ENCODE data around the gene ABRACL. TPM values are rescaled to one million over a fixed set of nuclear protein-coding genes. Genes with fewer than 3 reads are reported as not detected.
A peak's percentile ranks its signal among the peaks of the same experiment; 100 is the strongest.

ABRACL gene
- total RNA-seq, 4 donors from 2014 or later, result 4.6 to 10.1 (median 7.1) TPM

- Histone ChIP-seq H3K36me3 (no peaks in the 10 kb centered on the region), H3K9me3 (no peaks in the 10 kb centered on the region), H3K4me3 (peak overlapping the region; percentile 96 to 99 (median 96)), H3K4me1 (peaks cover 30 to 54% (median 53%) of the 10 kb centered on the region in 4 donors), H3K27ac (replicated peaks in 1 of 4) (peak overlapping the region; percentile 88 to 93 (median 92)), H3K27me3 (no peaks in the 10 kb centered on the region)
- DNase-seq (ENCODE audit: extremely low spot score), result no peak
- intact Hi-C loops (cut with DNase I), result no loop called here
- TF ChIP-seq CTCF (IDR thresholded peaks at IDR 0.05) (no peak), EP300 (IDR thresholded peaks at IDR 0.05) (no peak), POLR2AphosphoS5 (IDR thresholded peaks at IDR 0.05) (no peak), POLR2A (IDR thresholded peaks at IDR 0.05; ENCODE audit: low read depth) (no peak)
- under 1% methylated on average over 6 of the region's 35 CpGs for WGBS
These were observed 41.4 kb upstream of the ABRACL start for GRCh38 chr6:138987080-138987642.

GRCh38 chr6:138987643-138988468 lies 40.7 kb upstream of the ABRACL start, which contains the start of gene REPS1:
Gene REPS1, minus strand, starts transcription at chr6:138988253. Its CDS starts 571 bp downstream, at chr6:138987682.
- under 1% methylated on average over 41 of the region's 105 CpGs for WGBS
- peak within 1 kb of the TSS; percentile 88 to 93 (median 92) for H3K27ac ChIP-seq (replicated peaks in 1 of 4)
- H3K9me3 ChIP-seq, result no peaks in the 10 kb centered on the region
- H3K27me3 ChIP-seq, result no peaks in the 10 kb centered on the region
- TF ChIP-seq EP300 (IDR thresholded peaks at IDR 0.05) (no peak), CTCF (IDR thresholded peaks at IDR 0.05) (peak in 2 of 3 experiments; percentile 93 to 99), POLR2AphosphoS5 (IDR thresholded peaks at IDR 0.05) (peak; percentile 85 to 89)
- DNase-seq (ENCODE audit: extremely low spot score), result peak; percentile 95
- H3K36me3 ChIP-seq, result no peaks in the 10 kb centered on the region
- peak within 1 kb of the TSS; percentile 96 to 99 (median 96) for H3K4me3 ChIP-seq
- intact Hi-C loops (cut with DNase I), result loop anchor here (1.0 kb wide), 1 partner anchor 172 kb away; no protein-coding TSS in a partner anchor
- peaks cover 30 to 47% (median 46%) of the 10 kb centered on the region in 4 donors for H3K4me1 ChIP-seq

GRCh38 chr6:138988469-138988834 lies 40.1 kb upstream of the ABRACL start:
- intact Hi-C loops (cut with DNase I), result loop anchor here (1.0 kb wide), 1 partner anchor 172 kb away; no protein-coding TSS in a partner anchor

More at GRCh38 chr6:138988469-138988834, 40.1 kb upstream of the ABRACL start:
- H3K27ac ChIP-seq (replicated peaks in 1 of 4), result peak overlapping the region; percentile 88 to 93 (median 92)
- H3K36me3 ChIP-seq, result no peaks in the 10 kb centered on the region
- TF ChIP-seq POLR2A (IDR thresholded peaks at IDR 0.05; ENCODE audit: low read depth), result no peak
- TF ChIP-seq POLR2AphosphoS5 (IDR thresholded peaks at IDR 0.05), result no peak
- no peak for TF ChIP-seq CTCF (IDR thresholded peaks at IDR 0.05)
- TF ChIP-seq EP300 (IDR thresholded peaks at IDR 0.05), result no peak
- peaks cover 30 to 41% (median 40%) of the 10 kb centered on the region in 4 donors for H3K4me1 ChIP-seq
- no peaks in the 10 kb centered on the region for H3K9me3 ChIP-seq
- no peaks in the 10 kb centered on the region for H3K27me3 ChIP-seq
- 10% methylated on average over 11 of the region's 11 CpGs for WGBS
- DNase-seq (ENCODE audit: extremely low spot score), result no peak
- peak overlapping the region; percentile 96 to 99 (median 96) for H3K4me3 ChIP-seq

All from esophagus muscularis mucosa (tissue), 4 donors.